Psoas muscle (tissue), 8 donors: ENCODE measurements around the gene TMX4. TPM values are rescaled to one million over a fixed set of nuclear protein-coding genes. Genes with fewer than 3 reads are reported as not detected.
"Not testable (repeated sequence)": the region's sequence is repeated elsewhere in the genome, so short reads cannot be mapped to it uniquely, and the experiment has no call there.

ENCODE experiments used
- ATAC-seq, 4 donors: fragments of 200-7000 bp; cut with Tn5 transposase; one replicate each; pipeline ENCODE4 v1.9.1; 2020; ENCODE audit warnings: moderate library complexity in 3 of 4, mild to moderate bottlenecking in 2 of 4
- DNase-seq, 2 donors: peaks; one replicate each; pipeline ENCODE4 v3.0.0-alpha.2; 2020
- H3K27ac ChIP-seq: fragments of 200-600 bp; one replicate; pipeline ENCODE4 v1.8.0; 2022
- H3K27me3 ChIP-seq, 3 donors: fragments of 200-600 bp in 1 of 3; one replicate each; pipeline versions ENCODE4 v1.6.1 to v1.8.0; 2013 to 2022; ENCODE audit warnings: low read length in 2 of 3, mild to moderate bottlenecking in 2 of 3, moderate library complexity in 1 of 3; ENCODE audit not compliant: insufficient read depth in 3 of 3
- H3K36me3 ChIP-seq, 2 donors: fragments of 200-600 bp in 1 of 2; one replicate each; pipeline versions ENCODE4 v1.6.1 to v1.8.0; 2013 to 2022; ENCODE audit warnings: low read depth in 1 of 2, mild to moderate bottlenecking in 1 of 2, moderate library complexity in 1 of 2; ENCODE audit not compliant: insufficient read depth in 1 of 2
- H3K4me1 ChIP-seq: fragments of 200-600 bp; one replicate; pipeline ENCODE4 v1.8.0; 2022
- H3K4me3 ChIP-seq: fragments of 200-600 bp; one replicate; pipeline ENCODE4 v1.8.0; 2022; ENCODE audit warnings: mild to moderate bottlenecking
- H3K9me3 ChIP-seq: fragments of 200-600 bp; one replicate; pipeline ENCODE4 v1.8.0; 2022
- WGBS, 3 donors: extraction: QIAGEN DNeasy Blood & Tissue Kit; methylation state at CpG; one replicate each; pipeline versions ENCODE4 v1.1.6 to v1.1.7; 2013; 5-methylcytosine and 5-hydroxymethylcytosine counted together
- intact Hi-C, 2 donors: fragments of 100-400 bp; cut with DNase I; formaldehyde crosslinking; loops; one replicate each; pipeline versions ENCODE4 v1.11.0 to v1.14.2; 2022
- polyA plus RNA-seq, 3 donors: library from polyadenylated mRNA; stranded (reverse); fragments of 200-250 nt; gene quantifications; one replicate each; pipeline ENCODE4 v1.2.3, GENCODE V29; 2013
- total RNA-seq, 4 donors: library from RNA; stranded (reverse); fragmentation: NEBNext Ultra II Directional in 2 of 4; extraction: Animal tissue kit (Norgen Biotek cat#: 25700) in 2 of 4; gene quantifications; one replicate each; pipeline versions ENCODE4 v1.2.1 to v1.2.4, GENCODE V29; 2021 to 2023
- TF ChIP-seq, protein P1 (sequence below): fragments of 200-600 bp; IDR thresholded peaks from one replicate; pipeline ENCODE4 v1.8.0; 2022; ENCODE audit warnings: antibody characterized with exemption
- donor health status: healthy with polysubstance abuse.
- donor health status: DM: no; HTN: no; CAD: no; lungs with moderate emphysema.
- donor health status: Bipolar disorder and iron deficiency.
- donor health status: healthy.
- donor health status: DM: yes; HTN: yes; CAD: no.
- donor health status: DM: no; HTN: no; CAD: no.
- donor health status: DM: no; HTN: no; CAD: no.
- donor health status: DM: yes; HTN: yes; CAD: no.

Gene TMX4
- total and polyA plus RNA-seq, 7 donors = 9.3 to 66.7 (median 42.7) TPM

DNA sequence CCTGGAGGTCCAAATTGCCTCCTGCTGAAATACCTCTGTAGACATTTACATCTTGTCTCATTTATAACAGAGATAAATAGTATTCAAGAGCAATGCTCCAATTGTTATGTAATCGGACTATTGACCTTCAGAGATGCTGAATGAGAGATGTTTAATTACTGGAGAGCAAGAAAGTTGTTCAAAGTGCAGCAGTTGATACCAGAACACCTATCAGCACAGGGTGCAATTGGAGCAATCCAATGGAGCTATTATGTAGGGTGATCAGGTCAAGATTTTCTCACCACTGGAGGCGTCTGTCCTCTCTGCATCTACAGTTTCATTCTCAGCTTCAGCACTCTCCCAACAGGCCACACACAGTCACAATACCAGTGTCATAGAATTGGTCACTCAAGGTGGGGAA, 19.5 kb upstream of the TMX4 start:
- no peaks in the 10 kb centered on the region for H3K9me3 ChIP-seq
- H3K4me1 ChIP-seq = no peaks in the 10 kb centered on the region
- intact Hi-C loops = no loop called here
- TF ChIP-seq, protein P1, sequence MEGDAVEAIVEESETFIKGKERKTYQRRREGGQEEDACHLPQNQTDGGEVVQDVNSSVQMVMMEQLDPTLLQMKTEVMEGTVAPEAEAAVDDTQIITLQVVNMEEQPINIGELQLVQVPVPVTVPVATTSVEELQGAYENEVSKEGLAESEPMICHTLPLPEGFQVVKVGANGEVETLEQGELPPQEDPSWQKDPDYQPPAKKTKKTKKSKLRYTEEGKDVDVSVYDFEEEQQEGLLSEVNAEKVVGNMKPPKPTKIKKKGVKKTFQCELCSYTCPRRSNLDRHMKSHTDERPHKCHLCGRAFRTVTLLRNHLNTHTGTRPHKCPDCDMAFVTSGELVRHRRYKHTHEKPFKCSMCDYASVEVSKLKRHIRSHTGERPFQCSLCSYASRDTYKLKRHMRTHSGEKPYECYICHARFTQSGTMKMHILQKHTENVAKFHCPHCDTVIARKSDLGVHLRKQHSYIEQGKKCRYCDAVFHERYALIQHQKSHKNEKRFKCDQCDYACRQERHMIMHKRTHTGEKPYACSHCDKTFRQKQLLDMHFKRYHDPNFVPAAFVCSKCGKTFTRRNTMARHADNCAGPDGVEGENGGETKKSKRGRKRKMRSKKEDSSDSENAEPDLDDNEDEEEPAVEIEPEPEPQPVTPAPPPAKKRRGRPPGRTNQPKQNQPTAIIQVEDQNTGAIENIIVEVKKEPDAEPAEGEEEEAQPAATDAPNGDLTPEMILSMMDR = no peak
- no peak overlapping the region for H3K4me3 ChIP-seq
- no peak for DNase-seq
- ATAC-seq = no peak
- no peaks in the 10 kb centered on the region for H3K36me3 ChIP-seq
- H3K27ac ChIP-seq = no peak overlapping the region
- H3K27me3 ChIP-seq = no peaks in the 10 kb centered on the region
- WGBS, 3 donors = 83 to 86% (median 85%) methylated on average over 2 of the region's 2 CpGs

DNA sequence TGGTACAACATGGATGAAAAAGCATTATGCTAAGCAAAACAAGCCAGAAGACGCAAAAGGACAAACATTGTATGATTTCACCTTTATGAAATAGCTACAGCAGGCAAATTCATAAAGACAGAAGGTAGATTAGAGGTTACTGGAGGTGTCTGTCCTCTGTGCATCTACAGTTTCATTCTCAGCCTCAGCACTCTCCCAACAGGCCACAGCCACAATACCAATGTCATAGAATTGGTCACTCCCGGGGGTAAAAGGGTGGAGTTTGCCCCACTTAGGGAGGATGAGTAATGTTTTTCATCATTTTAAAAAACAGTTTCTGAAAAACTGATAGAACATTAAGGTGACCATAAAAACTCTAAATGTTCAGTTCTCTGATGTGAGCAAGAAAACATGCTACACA, 17.2 kb upstream of the TMX4 start:
- intact Hi-C loops = no loop called here

DNA sequence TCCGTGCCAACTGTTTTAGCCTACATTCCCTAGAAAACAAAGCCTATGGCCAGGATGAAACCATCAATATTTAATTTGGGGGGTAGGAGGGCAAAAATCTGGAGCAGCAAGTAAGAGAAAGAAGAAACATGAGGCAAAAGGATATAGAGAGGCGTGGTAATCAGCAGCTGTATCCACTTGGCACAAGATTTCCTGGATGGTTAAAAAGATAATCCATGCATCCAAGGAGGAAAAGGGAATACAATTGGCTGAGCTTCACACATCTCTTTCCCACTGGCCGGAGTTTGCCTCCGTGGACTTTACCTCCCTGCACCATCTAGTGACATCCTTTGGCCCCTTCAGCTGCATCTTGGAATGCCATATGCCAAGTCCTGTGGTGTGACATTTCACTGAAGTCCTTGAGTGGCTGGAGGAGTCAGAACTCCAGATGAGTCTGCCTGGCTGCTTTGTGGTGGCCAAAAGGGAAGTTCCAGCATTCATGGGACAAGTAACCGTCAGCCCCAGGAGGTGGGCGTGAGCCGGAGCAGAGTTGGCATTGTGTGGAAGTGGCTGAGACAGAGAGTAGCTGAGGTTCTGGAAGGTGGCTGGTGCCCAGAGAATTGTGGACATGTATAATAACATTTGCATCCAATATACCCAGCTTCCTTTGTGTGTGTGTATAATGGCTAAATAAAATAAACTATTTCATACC, 13.7 kb upstream of the TMX4 start:
- TF ChIP-seq, protein P1 = no peak
- intact Hi-C loops = no loop called here
- Histone ChIP-seq H3K4me3 (no peak overlapping the region), H3K9me3 (no peaks in the 10 kb centered on the region), H3K27me3 (no peaks in the 10 kb centered on the region), H3K36me3 (no peaks in the 10 kb centered on the region), H3K27ac (no peak overlapping the region), H3K4me1 (no peaks in the 10 kb centered on the region)
- ATAC-seq (no peak), DNase-seq (no peak)
- WGBS, 3 donors = 50 to 53% (median 51%) methylated on average over 7 of the region's 7 CpGs

More for the DNA sequence above, 17.2 kb upstream of the TMX4 start:
- Histone ChIP-seq H3K27ac (no peak overlapping the region), H3K4me1 (no peaks in the 10 kb centered on the region), H3K27me3 (no peaks in the 10 kb centered on the region), H3K4me3 (no peak overlapping the region), H3K36me3 (no peaks in the 10 kb centered on the region), H3K9me3 (no peaks in the 10 kb centered on the region)
- WGBS, 3 donors = 88 to 97% (median 91%) methylated on average over 2 of the region's 2 CpGs
- no peak for ATAC-seq
- TF ChIP-seq, protein P1 = no peak
- DNase-seq = no peak

DNA sequence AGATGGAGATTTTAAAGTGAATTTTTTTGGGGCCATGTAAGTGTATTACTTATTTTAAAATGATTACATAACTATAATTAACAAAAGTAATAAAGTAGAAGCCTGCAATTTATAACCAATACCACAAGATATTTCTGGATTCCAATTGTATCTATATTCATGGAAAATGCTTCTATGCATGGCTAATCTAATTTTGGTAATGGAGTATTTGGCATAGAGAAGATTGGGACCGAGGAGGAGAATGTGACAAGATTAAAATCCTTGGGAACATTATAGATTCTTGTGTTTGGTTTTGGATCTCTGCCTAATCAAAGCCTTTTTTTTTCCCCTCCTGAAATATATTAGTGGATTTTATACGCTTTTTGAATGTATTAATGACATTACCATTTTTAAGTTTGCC, 12.9 kb upstream of the TMX4 start:
- no peak overlapping the region for H3K27ac ChIP-seq
- intact Hi-C loops = no loop called here
- WGBS, 3 donors = 59 to 82% (median 62%) methylated on average over 2 of the region's 2 CpGs
- TF ChIP-seq, protein P1 = no peak
- no peaks in the 10 kb centered on the region for H3K27me3 ChIP-seq
- DNase-seq (no peak), ATAC-seq (no peak)
- H3K4me3 ChIP-seq = no peak overlapping the region
- H3K9me3 ChIP-seq = no peaks in the 10 kb centered on the region
- no peaks in the 10 kb centered on the region for H3K4me1 ChIP-seq
- no peaks in the 10 kb centered on the region for H3K36me3 ChIP-seq

DNA sequence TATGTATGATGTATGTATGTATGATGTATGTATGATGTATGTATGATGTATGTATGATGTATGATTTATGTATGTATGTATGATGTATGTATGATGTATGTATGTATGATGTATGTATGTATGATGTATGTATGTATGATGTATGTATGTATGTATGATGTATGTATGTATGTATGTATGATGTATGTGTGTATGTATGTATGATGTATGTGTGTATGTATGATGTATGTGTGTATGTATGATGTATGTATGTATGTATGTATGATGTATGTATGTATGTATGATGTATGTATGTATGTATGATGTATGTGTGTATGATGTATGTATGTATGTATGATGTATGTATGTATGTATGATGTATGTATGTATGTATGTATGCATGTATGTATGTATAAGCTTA, 12.0 kb upstream of the TMX4 start:
- intact Hi-C loops, H3K27me3 ChIP-seq, ATAC-seq, H3K9me3 ChIP-seq, DNase-seq, H3K4me1 ChIP-seq, H3K36me3 ChIP-seq, H3K4me3 ChIP-seq, H3K27ac ChIP-seq: not testable (repeated sequence)
